GM12874 (cell line): Measurements from ENCODE around the gene CCDC150.

Source experiments
- TF ChIP-seq, protein P1 (sequence below): IDR thresholded peaks from 2 replicates; pipeline ENCODE4 v1.5.1; 2011; ENCODE audit warnings: low read depth, mild to moderate bottlenecking, control low read depth, low read length, moderate library complexity; ENCODE audit not compliant: insufficient read depth

CCDC150 gene

DNA sequence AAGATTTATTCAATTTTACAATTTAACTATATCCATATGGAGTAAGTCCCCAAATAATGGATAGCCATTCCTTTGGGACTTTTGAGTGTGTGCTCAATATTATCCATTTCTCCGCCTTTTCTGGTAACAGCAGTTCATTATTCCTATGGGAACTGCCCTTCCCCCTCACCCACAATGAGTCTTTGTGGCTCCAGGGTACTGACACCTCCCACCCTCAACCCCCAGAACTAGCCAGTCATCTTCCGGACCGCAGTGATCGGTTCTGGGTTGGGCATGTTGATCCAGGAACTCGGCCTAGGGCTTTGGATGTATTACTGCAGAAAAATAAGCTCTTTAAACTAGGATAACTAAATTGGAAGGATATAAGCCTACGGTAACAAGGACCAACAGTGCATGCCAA is 45.4 kb upstream of the CCDC150 start:
- TF ChIP-seq, protein P1, sequence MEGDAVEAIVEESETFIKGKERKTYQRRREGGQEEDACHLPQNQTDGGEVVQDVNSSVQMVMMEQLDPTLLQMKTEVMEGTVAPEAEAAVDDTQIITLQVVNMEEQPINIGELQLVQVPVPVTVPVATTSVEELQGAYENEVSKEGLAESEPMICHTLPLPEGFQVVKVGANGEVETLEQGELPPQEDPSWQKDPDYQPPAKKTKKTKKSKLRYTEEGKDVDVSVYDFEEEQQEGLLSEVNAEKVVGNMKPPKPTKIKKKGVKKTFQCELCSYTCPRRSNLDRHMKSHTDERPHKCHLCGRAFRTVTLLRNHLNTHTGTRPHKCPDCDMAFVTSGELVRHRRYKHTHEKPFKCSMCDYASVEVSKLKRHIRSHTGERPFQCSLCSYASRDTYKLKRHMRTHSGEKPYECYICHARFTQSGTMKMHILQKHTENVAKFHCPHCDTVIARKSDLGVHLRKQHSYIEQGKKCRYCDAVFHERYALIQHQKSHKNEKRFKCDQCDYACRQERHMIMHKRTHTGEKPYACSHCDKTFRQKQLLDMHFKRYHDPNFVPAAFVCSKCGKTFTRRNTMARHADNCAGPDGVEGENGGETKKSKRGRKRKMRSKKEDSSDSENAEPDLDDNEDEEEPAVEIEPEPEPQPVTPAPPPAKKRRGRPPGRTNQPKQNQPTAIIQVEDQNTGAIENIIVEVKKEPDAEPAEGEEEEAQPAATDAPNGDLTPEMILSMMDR, result no peak

DNA sequence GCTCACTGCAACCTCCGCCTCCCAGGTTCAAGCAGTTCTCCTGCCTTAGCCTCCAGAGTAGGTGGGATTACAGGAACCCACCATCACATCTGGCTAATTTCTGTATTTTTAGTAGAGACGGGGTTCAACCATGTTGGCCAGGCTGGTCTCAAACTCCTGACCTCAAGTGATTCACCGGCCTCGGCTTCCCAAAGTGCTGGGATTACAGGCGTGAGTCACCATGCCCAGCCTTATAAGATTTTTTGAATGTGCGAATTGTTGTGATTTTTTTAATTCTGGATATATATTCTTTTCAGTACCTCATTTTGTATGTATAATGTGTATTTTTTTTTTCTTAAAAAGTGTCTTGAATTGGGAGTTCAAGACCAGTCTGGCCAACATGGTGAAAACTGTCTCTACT is 42.0 kb upstream of the CCDC150 start:
- TF ChIP-seq, protein P1, result no peak

DNA sequence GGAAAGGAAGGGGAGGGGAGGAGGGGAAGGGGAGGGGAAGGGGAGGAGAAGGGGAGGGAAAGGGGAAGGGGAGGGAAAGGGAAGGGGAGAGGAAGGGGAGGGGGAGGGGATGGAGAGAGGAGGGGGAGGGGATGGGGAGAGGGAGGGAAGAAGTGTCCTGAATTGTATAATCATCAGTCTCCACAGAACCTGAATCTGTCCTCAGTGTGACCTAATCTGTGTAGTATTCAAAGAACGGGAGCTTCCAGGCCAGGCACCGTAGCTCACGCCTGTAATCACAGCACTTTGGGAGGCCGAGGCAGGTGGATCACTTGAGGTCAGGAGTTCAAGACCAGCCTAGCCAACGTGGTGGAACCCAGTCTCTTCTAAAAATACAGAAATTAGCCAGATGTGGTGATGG is 41.1 kb upstream of the CCDC150 start:
- TF ChIP-seq, protein P1, result no peak

DNA sequence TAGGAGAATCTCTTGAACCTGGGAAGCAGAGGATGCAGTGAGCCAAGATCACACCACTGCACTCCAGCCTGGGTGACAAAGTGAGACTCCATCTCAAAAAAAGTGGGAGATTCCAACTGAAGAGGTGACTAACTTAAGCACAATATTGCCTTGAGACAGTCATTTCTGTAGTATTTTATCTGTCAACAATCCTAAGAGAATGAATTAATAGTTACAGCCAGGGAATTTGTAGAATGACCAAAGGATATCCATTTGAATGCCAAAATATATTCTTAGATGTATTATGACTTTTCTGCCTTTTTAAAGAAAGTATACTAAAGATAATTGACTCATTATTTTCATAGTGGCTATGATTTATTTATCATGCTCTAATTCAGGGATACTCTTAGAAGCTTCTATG is 40.7 kb upstream of the CCDC150 start:
- TF ChIP-seq, protein P1, result no peak

DNA sequence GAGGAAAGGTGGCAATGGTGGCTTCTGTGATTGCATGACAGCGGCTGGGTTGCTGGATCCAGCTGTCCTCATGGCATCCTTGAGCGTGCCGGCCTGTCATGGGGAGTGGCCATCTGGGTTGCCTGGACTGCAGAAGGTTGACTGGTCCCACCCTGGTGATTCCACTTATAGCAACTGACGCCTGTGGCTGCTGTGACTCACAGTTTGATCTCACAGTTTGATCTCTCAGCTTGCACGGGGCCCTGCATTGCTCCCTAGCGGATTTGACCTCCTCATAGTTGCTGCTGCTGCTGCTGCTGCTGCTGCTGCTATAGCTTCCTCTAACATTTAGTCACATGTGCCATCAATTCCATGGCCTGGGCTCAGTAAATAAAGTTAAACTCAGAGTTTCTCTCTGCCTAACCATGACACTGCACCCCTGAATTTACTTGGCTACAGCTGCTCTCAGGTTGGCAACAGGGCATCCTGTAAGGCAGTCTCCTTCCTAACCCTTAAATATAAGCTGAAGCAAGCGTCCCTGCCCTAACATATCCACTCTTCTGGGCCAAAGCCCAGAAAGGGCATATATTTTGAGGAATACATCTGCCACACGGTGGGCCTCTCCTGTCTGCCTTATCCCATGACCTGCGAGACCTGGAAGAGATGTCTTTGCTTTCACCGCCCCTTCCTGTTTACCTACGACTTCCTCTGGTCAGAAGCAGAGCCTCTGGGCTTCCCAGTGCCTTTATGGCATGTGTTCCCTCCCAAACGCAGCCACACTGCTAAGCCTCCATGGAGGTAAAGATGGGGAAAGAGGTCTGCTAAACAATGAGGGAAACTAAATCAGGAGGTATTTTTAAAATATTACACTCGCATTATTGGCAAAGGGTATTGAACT is 37.8 kb upstream of the CCDC150 start:
- TF ChIP-seq, protein P1, result no peak

DNA sequence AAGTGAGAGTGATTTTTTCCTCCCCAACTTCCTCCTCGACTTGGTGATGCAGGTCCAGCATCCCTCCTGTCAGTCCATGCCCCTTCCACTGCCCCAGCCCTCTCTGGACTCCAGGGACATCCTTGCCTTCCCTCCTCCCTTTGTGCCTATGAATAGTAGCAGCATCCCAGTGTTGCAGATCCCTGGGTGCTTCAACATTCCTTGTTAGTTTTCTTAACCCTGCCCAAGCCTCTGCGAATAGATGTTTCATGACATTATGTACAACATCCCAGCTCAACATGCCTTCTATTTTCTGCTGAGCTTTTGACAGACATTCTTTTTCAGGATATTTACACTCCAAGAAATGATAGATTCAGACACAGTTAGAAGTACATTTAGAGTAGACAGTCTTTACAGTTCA is 35.3 kb upstream of the CCDC150 start:
- TF ChIP-seq, protein P1, result no peak

DNA sequence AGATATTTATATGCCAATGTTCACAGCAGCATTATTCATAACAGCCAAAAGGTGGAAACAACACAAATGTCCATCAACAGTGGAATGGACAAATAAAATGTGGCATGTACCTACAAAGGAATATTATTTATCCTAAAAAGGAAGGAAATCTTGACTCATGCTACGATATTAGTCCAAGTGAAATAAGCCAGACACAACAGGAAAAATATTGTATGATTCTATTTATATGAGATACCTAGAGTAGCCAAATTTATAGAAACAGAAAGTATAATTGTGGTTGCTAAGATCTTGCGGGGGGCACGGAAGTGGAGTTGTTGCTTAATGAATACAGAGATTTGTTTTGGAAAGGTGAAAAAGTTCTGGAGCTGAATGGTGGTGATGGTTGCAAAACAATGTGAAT is 33.0 kb upstream of the CCDC150 start:
- TF ChIP-seq, protein P1, result no peak
